A549 (cell line): ENCODE data around the gene CACNA1C.

Experiments
- HDAC2 ChIP-seq: fragments of 200-600 bp; sonication (generic); IDR thresholded peaks from 2 replicates; pipeline ENCODE4 v1.6.1; 2016
- POLR2AphosphoS2 ChIP-seq: conservative IDR thresholded peaks from 2 replicates; pipeline ENCODE4 v1.6.1; 2012; ENCODE audit warnings: low read length, improper control_type of control experiment, inconsistent platforms
- RCOR1 ChIP-seq: fragments of 150-350 bp; IDR thresholded peaks from 2 replicates; pipeline ENCODE4 v1.6.1; 2014; ENCODE audit warnings: antibody characterized with exemption, low read length, low read depth
- TF ChIP-seq, protein P1 (sequence below): fragments of >200 bp; sonication (Bioruptor Twin); formaldehyde crosslinking; IDR thresholded peaks from 3 replicates; pipeline ENCODE4 v1.5.1; 2016
- TF ChIP-seq, protein P2 (sequence below): IDR thresholded peaks from 2 replicates; pipeline ENCODE4 v1.6.1; 2012
- TF ChIP-seq, protein P3 (sequence below): IDR thresholded peaks from 2 replicates; pipeline ENCODE4 v1.6.1; 2012

DNA sequence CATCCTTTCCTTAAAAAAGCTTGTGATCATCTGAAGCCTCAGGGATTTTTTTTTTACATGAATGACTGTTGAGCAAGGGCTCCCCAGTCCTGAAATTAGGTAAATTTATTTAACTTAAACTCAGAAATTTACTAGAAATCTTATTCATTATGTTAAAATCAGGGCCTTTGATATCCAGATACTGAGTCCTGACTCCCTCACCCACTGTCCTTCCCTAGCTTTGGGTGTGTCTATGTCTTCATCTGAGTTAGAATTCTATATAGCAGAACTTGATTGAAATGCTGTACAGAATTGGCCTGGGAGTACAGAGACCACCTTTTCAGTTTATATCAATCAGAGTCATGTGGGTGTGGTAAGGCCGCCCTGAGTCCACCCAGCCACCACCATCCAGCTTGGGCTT, 260.0 kb downstream of the CACNA1C start:
- TF ChIP-seq, protein P1, sequence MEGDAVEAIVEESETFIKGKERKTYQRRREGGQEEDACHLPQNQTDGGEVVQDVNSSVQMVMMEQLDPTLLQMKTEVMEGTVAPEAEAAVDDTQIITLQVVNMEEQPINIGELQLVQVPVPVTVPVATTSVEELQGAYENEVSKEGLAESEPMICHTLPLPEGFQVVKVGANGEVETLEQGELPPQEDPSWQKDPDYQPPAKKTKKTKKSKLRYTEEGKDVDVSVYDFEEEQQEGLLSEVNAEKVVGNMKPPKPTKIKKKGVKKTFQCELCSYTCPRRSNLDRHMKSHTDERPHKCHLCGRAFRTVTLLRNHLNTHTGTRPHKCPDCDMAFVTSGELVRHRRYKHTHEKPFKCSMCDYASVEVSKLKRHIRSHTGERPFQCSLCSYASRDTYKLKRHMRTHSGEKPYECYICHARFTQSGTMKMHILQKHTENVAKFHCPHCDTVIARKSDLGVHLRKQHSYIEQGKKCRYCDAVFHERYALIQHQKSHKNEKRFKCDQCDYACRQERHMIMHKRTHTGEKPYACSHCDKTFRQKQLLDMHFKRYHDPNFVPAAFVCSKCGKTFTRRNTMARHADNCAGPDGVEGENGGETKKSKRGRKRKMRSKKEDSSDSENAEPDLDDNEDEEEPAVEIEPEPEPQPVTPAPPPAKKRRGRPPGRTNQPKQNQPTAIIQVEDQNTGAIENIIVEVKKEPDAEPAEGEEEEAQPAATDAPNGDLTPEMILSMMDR, result no peak
- TF ChIP-seq POLR2AphosphoS2 (no peak), RCOR1 (no peak), HDAC2 (no peak)
- TF ChIP-seq, protein P2, sequence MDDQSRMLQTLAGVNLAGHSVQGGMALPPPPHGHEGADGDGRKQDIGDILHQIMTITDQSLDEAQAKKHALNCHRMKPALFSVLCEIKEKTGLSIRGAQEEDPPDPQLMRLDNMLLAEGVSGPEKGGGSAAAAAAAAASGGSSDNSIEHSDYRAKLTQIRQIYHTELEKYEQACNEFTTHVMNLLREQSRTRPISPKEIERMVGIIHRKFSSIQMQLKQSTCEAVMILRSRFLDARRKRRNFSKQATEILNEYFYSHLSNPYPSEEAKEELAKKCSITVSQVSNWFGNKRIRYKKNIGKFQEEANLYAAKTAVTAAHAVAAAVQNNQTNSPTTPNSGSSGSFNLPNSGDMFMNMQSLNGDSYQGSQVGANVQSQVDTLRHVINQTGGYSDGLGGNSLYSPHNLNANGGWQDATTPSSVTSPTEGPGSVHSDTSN, result no peak
- TF ChIP-seq, protein P3, sequence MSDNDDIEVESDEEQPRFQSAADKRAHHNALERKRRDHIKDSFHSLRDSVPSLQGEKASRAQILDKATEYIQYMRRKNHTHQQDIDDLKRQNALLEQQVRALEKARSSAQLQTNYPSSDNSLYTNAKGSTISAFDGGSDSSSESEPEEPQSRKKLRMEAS, result no peak
